HG03139 (cell line): ENCODE results near the gene HYAL3.
"Not testable (repeated sequence)": the region's sequence is repeated elsewhere in the genome, so short reads cannot be mapped to it uniquely, and the experiment has no call there.

ENCODE experiments used
- ATAC-seq: cut with Tn5 transposase; IDR thresholded peaks from one replicate; pipeline ENCODE4 v1.9.1; 2021; ENCODE audit not compliant: unreplicated experiment

HYAL3 gene

DNA sequence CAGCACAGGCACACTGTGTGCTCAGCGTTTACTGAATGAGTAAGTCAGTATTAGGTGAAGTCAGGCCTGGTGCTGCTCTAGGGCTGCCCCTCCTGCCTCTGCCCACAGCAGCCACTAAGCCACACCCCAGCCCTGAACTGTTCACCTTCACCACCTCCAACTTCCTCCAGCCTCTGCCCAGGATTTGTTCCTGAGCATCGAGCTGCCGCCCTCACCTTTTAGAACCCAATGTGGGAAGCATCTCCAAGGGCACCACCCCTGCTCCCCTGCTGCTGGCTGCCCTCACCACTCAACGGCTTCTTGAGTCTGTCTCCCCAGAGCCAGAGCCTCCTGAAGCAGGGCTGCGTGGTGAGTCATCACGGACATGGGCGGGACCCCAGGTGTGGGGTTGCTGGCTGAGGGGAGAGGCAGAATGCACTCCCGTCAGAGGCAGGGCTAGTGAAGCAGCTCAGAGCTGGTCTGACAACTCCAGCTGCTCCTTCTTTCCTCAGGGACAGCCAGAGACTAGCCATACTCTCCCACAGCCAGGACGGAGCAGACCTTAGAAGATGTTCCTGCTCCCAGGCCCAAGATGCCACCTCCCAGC lies 17.5 kb upstream of the HYAL3 start:
- ATAC-seq, result no peak

DNA sequence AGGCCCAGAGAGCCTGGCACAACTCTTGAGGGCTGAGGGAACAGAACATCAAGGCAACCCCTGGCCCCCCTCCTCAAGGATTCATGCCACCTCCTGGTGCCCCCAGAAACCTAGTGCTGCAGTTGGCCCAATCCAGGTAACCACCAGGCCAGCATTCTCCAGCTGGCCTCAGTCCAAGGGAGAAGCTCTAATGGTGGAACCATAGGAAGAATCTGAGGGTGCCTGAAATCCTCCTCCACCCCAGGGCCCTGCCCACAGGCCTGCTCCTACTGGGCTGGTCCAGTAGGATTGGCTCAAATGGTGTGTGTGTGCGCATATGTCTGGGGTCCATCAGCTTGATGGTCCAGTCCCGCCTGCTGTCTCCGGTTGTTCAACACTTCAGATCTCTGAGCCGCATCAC lies 15.6 kb upstream of the HYAL3 start:
- ATAC-seq, result no peak

DNA sequence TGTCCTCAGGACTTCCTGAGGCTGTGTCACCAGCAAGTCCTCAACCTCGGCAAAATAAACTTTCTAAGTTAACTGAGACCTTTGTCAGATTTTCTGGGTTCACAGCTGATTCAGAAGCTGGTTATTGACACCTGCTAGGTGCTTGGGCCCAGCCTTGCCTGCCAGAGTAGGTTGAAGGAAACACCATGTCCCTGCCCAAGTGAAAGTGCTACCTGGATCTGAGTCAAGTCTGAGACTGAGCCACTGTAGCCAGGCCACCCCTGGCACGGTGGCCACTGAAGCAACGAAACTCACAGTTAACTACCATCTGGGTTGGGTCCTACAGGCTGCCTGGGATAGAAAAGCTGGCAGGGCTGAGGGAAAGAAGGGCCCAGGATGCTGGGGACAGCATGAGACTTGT lies 15.1 kb upstream of the HYAL3 start:
- no peak for ATAC-seq

DNA sequence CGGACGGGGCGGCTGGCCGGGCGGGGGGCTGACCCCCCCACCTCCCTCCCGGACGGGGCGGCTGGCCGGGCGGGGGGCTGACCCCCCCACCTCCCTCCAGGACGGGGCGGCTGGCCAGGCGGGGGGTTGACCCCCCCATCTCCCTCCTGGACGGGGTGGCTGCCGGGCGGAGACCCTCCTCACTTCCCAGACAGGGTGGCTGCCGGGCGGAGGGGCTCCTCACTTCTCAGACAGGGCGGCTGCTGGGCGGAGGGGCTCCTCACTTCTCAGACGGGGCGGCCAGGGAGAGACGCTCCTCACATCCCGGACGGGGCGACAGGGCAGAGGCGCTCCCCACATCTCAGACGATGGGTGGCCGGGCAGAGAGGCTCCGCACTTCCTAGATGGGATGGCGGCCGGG lies 12.8 kb upstream of the HYAL3 start:
- ATAC-seq, result not testable (repeated sequence)

DNA sequence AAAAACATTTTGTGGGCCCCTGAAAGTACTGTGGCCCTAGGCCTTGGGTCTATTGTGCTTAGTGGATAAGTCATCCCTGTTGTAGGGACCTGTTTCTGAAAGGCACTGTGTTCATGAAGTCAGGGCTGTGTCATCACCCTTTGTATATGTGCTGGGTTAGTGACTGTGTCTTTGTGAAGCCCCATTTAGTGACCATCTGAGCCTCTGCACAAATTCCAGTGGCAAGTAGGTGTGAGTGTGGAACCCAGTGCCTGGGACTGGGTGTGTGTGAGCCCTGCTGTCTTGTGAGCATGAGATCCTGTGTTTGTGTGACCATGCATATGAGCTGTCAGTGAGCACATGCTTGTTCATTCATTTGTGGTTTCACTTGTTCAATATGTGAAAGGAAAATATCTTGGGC lies 5.4 kb upstream of the HYAL3 start:
- no peak for ATAC-seq

DNA sequence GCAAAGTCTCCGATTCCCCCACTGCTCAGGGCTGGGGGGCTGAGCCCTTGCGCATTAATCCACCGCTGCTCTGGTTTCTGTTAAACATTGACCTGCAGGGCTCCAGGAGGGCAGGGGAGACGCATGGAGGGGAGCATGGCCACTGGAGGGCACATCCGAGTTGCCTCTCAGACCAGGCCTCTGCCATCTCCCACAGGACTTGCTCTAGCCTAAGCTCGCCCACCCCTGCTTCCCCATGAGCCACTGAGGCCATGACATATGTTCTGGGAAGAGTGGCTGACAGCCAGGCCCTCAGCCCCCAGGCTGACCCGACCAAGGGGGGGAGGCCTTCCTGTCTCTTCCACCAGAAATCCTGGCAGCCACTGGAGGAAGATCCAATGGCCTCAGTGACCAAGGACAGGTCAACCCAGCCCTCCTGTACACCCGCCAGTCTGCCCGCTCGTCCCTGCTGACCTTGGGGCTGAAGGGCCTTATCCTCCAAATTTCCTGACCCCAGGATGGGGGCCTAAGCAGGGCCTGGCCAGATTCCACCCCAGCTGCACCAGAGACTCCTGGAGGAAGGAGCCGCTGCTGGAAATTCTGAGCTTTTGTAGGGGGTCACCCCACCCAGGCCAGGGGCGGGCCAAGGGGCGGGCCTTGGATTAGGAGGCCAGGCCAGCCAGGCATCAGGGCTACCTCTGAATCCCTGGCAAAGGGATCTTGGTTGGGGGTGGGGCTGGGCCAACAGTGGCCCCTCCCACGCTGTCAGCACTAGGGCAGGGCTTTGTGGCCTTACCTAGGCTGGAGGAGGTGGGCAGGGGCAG lies 4.0 kb upstream of the HYAL3 start, which contains the start of gene HYAL1:
HYAL1 (minus strand) TSS at position 562 of the 803 bp plus-strand sequence. CDS start 618 bp downstream, outside the sequence.
- no peak for ATAC-seq

DNA sequence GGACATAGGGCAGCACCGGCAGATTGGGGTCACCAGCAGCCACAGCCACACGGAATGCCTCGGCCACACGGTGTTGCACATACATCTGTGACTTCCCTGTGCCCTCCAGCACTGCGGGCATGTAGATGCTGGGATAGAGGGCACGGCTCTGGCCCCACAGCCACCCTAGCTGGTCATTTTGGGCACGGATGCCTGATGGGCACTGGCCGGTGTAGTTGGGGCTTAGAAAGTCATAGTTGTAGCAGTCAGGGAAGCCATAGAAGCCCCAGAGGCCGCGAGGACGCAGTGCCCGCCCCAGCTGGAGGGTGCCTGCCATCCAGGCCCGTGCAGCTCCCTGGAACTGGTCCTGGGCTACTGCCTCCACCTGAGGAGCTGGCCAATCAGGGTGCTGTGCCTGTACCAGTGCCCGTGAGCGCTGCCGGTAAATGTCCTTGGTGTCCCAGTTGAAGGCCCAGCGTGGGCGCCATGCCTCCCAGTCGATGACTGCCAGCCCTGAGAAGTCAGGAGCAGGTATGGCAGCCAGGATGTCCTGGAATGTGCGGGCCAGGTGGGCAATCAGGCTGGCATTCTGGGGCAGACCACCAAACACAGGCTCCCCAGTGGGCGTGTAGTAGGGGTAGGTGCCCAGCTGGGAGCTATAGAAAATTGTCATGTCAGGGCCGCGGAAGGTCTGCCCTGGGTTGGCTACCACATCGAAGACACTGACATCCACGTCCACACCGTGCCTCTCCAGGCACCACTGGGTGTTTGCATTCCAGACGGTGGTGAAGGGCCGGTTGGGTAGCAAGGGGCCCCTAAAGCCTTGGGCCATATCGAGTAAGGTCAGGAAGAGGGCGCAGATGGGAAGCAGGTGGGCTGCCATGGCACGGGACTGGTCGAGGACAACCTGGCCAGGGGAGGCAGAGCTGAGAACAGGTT lies 3.1 kb upstream of the HYAL3 start:
- no peak for ATAC-seq

DNA sequence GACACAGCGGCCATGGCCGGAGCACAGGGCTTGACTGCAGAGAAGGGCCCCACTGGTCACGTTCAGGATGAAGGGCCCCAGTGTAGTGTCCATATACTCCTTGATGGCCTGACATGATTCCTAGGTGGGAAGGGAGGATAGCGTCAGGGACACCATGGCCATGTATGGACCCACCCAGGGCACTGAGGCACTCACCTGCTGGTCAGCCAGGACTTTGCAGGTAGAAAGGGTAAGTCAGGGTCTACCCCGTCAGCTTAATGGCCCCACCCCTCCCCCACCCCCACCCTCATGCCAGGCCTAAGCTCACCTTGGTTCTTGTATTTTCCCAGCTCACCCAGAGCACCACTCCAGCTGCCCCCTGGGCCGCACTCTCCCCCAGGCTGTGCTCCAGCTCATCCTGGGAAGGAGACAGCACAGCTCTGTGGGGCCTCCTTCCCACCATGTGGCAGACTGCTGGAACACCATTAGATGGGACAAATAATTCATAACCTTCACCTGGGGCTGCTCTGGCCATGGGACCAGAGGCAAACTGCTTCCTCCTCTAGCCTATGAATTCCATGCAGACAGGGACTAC lies 1.6 kb upstream of the HYAL3 start:
- ATAC-seq, result no peak

DNA sequence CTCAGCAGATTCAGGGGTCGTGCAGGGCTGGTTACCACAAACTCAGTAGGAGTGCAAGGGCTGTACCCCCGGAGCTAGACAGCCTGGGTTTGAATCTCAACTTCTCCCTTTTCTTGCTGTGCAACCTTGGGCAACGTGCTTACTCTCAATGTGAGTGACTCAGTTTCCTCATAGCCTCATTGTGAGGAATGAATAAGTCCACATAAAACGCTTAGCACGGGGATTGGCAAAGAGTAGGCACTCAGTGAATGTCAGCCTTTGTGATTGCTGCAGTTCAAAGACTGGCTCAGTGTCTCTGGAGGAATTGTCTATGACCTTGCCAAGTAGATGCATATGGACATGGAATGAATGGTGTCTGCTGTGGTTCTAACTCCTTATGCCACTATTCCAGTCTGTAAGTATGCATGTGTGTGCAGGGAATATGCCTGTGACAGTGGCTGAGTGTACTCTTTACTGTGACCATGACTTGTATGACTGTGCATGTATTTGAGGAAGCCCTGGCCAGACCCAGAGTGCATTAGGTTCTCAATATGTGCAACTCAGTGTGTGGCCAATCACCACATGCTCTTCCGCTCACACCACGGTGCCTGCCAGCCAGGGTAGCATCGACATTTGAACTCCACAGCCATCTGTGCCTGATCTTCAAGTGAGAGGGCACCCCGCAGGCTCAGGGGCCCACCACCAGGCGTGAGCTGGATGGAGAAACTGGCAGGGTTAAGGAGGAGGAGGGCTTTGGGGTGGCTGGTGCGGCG lies 900 bp upstream of the HYAL3 start:
- no peak for ATAC-seq

DNA sequence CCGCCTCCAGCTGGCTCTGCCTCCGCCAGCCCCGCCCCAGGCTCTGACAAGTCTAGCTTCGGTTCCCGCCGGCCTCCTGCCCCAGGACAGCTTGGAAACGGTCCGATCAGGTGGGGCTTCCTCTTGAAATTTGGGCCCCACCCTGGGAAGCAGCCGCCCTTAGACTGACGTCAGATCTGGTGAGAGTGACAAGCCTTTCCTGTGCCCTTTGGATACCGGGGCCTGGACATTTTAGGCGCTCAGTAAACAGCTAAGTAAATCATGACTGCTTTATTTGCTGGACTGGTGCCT lies 378 bp upstream of the HYAL3 start:
- no peak for ATAC-seq

DNA sequence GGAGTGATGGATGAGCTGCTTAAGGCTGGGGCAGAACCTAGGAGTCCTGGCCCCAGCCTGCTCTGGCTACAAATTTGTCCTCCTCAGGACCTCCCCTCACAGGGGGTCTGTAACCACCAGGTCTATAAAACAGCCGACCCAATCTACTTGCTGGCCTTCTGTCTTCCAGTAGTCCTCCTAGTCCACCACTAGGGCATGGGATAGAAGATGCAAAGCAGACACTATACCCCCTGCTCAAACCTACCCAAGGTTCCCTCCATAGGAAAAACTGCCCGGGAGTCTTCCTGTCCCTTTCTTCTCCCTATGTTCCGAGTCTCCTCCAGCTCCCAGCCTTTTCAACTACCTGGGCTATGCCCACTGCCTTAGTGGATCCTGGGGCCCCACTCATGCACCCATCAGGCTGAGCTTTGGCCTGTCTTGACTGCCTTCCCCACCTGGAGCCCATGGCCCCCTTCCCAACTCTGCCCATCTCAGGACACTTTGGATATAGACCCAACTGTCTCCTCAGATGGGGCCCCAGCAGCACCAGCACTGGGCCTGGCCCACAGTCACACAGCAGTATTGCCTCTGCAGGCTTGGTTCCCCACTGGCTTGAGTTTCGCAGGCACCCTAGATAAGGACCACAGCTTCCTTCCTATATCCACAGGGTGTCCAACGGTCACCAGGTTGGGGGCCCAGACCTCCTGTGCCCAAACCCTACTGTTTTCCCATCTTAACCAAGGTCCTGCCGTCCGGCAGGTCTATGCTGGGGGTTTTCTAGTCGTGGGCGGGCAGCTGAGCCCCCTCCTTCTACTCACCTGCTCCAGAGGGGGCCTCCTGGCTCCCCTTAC lies 1.1 kb downstream of the HYAL3 start:
- no peak for ATAC-seq

DNA sequence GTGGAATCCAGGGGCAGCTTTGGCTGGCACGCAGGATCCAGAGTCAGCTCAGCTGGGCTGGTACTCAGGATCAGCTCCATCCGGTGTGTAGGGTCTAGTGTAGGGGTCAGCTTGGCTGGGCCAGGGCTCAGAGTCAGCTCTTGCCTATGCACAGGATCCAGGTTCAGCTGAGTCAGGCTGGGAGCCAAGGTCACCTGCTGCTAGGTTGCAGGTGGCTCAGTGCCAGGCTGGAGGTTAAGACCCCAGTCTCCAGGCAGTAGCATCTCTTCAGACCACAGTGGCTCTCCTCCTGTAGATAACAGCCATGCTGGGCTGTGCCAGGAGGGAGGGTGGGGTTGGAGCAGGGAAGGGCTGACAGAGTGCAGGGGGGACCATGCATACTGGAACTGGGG lies 1.8 kb downstream of the HYAL3 start:
- no peak for ATAC-seq

DNA sequence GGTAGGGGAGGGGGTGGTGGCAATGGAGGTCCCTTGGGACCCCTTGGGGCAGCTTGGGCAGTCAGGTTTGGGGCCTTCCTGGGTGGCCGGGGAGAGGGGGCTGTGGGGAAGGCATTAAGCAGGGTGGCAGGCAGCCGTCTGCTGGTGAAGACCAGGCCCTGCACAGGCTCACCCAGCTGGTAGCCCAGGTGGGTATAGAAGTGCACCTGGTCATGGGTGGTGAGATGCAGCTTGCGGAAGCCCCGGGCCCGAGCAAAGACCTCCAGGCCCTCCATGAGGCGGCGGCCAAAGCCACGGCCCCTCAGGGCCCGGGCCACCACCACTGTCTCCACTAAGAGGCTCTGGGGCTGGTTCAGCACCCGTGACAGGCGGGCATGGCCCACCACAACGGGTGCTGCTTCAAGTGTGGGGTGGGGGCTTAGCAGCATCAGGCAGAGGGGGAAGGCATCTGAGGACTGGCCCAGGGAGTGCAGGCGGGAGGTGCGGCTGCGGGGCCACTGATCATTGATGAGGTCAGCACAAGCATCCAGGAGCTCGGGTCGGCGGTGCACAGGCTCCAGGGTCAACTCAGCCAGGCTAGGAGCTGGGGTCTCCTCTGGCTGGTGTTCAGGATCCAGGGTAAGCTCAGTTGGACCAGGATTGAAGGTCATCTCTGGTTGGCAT lies 2.4 kb downstream of the HYAL3 start:
- no peak for ATAC-seq

DNA sequence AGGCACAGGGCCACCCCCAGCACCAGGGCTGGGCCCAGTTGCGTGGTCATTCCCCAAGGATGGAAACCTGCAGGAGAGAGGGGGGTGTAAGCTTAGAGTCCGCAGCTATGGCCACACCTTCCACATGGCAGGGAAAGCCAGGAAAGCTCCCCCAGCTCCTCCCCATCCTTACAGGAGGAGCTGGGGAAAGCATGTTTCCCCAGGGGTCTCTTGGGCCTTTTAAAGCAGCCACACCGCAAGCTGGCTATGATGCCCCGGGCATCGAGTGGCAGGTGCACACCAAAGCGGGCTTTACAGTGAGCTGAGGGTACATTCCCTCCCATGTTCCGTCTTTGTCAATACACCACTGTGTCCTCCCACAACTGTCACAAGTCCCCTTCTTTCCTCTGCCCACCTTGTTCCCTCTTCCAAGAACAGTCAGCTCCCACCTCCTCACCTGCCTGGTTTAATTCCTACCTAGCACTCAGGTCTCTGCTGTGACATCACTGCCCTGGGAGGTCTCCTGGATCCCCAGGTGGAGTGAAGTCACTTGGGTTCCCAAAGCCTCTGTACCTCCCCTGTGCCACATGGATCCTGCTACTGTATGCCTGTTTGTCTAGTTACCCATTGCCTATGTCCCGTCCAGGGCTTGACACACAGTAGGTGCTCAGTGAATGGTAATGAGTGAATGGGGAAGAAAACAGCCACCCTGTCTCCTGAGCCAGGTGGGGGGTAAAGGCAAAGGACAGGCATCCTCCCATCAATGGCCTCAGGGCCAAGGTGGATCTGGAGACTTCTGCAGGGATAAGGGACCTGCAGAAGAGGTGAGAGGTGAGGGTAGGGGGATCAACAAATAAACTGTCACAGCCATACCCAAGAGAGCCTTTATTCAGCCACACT lies 3.4 kb downstream of the HYAL3 start:
- no peak for ATAC-seq

DNA sequence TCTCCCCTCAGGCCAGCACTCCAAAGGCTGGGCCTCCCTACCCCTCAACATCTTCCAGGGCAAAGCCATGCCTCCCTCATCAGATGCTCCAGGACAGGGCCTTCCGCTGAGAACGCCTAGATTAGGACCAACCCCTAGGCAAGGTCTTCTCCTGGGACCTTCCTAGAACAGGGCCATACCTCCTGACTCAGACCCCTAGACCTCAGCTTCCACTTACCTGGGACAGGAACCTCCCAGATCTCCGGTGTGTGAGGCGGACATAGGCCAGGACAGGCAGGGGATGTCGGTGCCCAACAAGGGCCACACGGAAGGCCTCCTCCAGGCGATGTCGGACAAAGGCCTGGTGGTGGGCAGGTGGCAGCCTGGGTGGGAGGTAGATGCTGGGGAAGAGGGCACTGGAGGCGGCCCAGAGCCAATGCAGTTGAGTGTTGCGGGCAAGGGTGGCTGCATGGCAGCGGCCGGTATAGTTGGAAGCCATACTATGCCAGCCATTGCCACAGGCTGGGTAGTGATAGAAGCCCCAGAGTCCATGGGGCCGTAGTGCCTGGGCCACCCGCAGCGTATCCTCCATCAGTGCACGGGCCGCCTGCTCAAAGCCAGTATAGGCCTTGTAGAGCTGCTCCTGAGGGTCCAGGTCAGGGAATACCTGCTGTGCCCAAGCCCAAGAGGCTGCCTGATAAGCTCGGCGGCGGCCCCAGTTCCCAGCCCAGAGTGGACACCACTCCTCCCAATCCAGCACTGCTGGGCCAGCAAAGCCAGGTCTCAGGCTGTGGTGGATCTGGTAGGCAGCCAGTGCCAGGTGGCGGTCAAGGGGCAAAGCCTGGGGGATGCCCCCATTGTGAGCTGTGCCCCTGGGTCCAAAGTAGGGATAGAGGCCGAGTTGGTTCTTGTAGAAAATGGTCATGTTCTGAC lies 4.5 kb downstream of the HYAL3 start:
- no peak for ATAC-seq

DNA sequence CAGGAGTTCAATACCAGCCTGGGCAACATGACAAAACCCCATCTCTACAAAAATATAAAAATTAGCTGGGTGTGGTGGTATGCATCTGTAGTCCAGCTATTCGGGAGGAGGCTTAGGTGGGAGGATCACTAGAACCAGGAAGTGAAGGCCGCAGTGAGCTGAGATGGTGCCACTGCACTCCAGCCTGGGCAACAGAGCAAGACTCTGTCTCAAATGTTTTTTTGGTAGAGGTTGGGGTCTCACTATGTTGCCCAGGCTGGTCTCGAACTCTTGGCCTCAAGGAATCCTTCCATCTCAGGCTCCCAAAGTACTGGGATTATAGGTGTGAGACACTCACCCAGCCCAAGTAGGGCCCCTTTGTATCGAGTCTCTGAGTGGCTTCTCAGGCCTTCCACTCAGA lies 5.1 kb downstream of the HYAL3 start:
- ATAC-seq, result no peak

DNA sequence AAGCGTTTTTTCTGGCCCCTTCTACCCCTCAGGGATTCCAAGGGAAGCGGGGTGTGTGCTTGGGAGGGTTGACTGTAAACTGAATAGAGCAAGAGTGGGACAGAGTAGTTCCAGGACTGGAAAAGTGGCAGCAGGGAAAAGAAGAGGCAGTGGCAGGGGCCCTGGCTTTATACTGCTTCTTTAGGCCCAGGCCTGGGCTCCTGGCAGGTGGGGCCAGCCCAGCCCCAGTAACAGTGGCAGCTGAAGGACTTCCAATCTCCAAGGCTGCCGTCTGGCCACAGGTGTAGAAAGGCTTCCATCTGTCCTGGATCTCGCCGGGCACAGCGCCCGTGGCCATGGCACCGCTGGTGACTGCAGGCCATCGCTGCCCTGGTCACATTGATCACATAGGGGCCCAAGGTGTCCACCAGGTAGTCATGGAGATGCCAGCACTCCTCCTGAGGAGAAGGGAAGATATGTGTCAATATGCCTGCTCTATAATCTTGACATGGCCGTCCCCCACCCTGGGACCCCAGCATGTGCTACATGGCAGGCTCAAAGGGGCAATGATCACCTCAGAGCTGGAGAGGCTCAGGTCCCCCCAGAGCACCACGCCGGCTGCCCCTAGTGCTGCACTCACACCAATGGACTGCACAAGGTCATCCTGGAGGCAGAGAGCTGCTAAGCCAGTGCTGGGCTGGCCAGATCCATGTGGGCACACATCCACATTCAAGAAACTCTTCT lies 6.0 kb downstream of the HYAL3 start:
- no peak for ATAC-seq
